ENCODE data around the gene FZR1.

FZR1 gene

GRCh38 chr19:3551792-3552095 lies 45.6 kb downstream of the FZR1 start:
- H3K4me3 ChIP-seq (ENCODE audit: control insufficient read depth, low read depth, low read length) = no peak overlapping the region
- TF ChIP-seq CTCF (IDR thresholded peaks at IDR 0.05; ENCODE audit: control insufficient read depth, insufficient read depth, low read depth, low read length, missing control alignments) = no peak
- no peak for DNase-seq (ENCODE audit: low read depth)

GRCh38 chr19:3554254-3555083 lies 48.4 kb downstream of the FZR1 start:
- DNase-seq (ENCODE audit: low read depth) = no peak
- TF ChIP-seq CTCF (IDR thresholded peaks at IDR 0.05; ENCODE audit: control insufficient read depth, insufficient read depth, low read depth, low read length, missing control alignments) = no peak
- H3K4me3 ChIP-seq (ENCODE audit: control insufficient read depth, low read depth, low read length) = no peak overlapping the region

- TF ChIP-seq CTCF (IDR thresholded peaks at IDR 0.05; ENCODE audit: control insufficient read depth, insufficient read depth, low read depth, low read length, missing control alignments) = no peak
- peak overlapping the region; percentile 81 for H3K4me3 ChIP-seq (ENCODE audit: control insufficient read depth, low read depth, low read length)
- DNase-seq (ENCODE audit: low read depth) = no peak
These were observed 49.7 kb downstream of the FZR1 start for GRCh38 chr19:3555653-3556422.

GRCh38 chr19:3556423-3556977 lies 50.4 kb downstream of the FZR1 start:
- no peak for DNase-seq (ENCODE audit: low read depth)
- TF ChIP-seq CTCF (IDR thresholded peaks at IDR 0.05; ENCODE audit: control insufficient read depth, insufficient read depth, low read depth, low read length, missing control alignments) = no peak
- peak overlapping the region; percentile 81 for H3K4me3 ChIP-seq (ENCODE audit: control insufficient read depth, low read depth, low read length)

- no peak for DNase-seq (ENCODE audit: low read depth)
- TF ChIP-seq CTCF (IDR thresholded peaks at IDR 0.05; ENCODE audit: control insufficient read depth, insufficient read depth, low read depth, low read length, missing control alignments) = no peak
These were observed 50.9 kb downstream of the FZR1 start for GRCh38 chr19:3556978-3557460.

GRCh38 chr19:3557461-3558248 lies 51.5 kb downstream of the FZR1 start, which contains the start of gene MFSD12:
Gene MFSD12, minus strand, starts transcription at chr19:3557586. Its CDS starts 183 bp downstream, at chr19:3557403.
- DNase-seq (ENCODE audit: low read depth) = peak; percentile 74
- TF ChIP-seq CTCF (IDR thresholded peaks at IDR 0.05; ENCODE audit: control insufficient read depth, insufficient read depth, low read depth, low read length, missing control alignments) = no peak
- H3K4me3 ChIP-seq (ENCODE audit: control insufficient read depth, low read depth, low read length) = peak within 1 kb of the TSS; percentile 81

More at GRCh38 chr19:3556978-3557460, 50.9 kb downstream of the FZR1 start:
- peak overlapping the region; percentile 81 for H3K4me3 ChIP-seq (ENCODE audit: control insufficient read depth, low read depth, low read length)

Measured in AG09309 (cell line).